PC-9 (cell line): Measurements from ENCODE around the gene DOCK9. TPM values are rescaled to one million over a fixed set of nuclear protein-coding genes. Genes with fewer than 3 reads are reported as not detected.
A peak's percentile ranks its signal among the peaks of the same experiment; 100 is the strongest.

Experiments used
- BruUV-seq: library from RNA; stranded (reverse); fragments of 400-500 nt; replicated peaks from 2 replicates; lab custom pipeline; 2021; lab: Mats Ljungman, UMichigan
- CTCF ChIA-PET: fragments of 300-600 bp; sonication (Branson Sonifier 250); formaldehyde crosslinking; loops from one replicate; lab custom pipeline; 2022; ENCODE audit warnings: antibody characterized with exemption; lab: Charles Lee
- POLR2A ChIA-PET: fragments of 300-600 bp; sonication (Branson Sonifier 250); formaldehyde crosslinking; loops from one replicate; lab custom pipeline; 2022; ENCODE audit warnings: antibody characterized with exemption; ENCODE audit not compliant: unreplicated experiment; lab: Charles Lee
- DNase-seq, 2 experiments: peaks; one replicate each; pipeline versions ENCODE4 v3.0.0 to v3.0.0-alpha.2; 2015 to 2022; ENCODE audit warnings: mixed read lengths in 1 of 2
- H2AFZ ChIP-seq: fragments of 200-600 bp; sonication (generic); 2 replicates; pipeline ENCODE4 v1.8.1; 2017; ENCODE audit warnings: antibody characterized with exemption
- H3F3A ChIP-seq: fragments of 200-600 bp; sonication (generic); 2 replicates; pipeline ENCODE4 v1.8.1; 2017; ENCODE audit warnings: antibody characterized with exemption, mild to moderate bottlenecking, low read depth; ENCODE audit not compliant: insufficient read depth
- H3K27ac ChIP-seq: fragments of 200-600 bp; sonication (generic); 2 replicates; pipeline ENCODE4 v1.6.1; 2016; ENCODE audit warnings: mixed run types
- H3K27me3 ChIP-seq: fragments of 200-600 bp; sonication (generic); 2 replicates; pipeline ENCODE4 v1.6.1; 2016; ENCODE audit warnings: low read depth, mixed run types; ENCODE audit not compliant: insufficient read depth
- H3K36me3 ChIP-seq: fragments of 200-600 bp; sonication (generic); 2 replicates; pipeline ENCODE4 v1.6.1; 2016; ENCODE audit warnings: low read depth, mixed run types
- H3K4me1 ChIP-seq: fragments of 200-600 bp; sonication (generic); replicated peaks from 2 replicates; pipeline ENCODE4 v1.6.1; 2016; ENCODE audit warnings: mixed run types; ENCODE audit not compliant: insufficient read depth
- H3K4me2 ChIP-seq: fragments of 200-600 bp; sonication (generic); 2 replicates; pipeline ENCODE4 v1.6.1; 2017; ENCODE audit warnings: mixed run types
- H3K4me3 ChIP-seq: fragments of 200-600 bp; sonication (generic); 2 replicates; pipeline ENCODE4 v1.6.1; 2016; ENCODE audit warnings: mixed run types
- H3K79me2 ChIP-seq: fragments of 200-600 bp; sonication (generic); 2 replicates; pipeline ENCODE4 v1.6.1; 2017; ENCODE audit warnings: low read depth, mixed run types
- H3K9me2 ChIP-seq: fragments of 200-600 bp; sonication (generic); 2 replicates; pipeline ENCODE4 v1.8.1; 2017; ENCODE audit warnings: mild to moderate bottlenecking; ENCODE audit not compliant: insufficient read depth
- H3K9me3 ChIP-seq: fragments of 200-600 bp; sonication (generic); 2 replicates; pipeline ENCODE4 v1.8.1; 2016; ENCODE audit warnings: low read depth; ENCODE audit not compliant: insufficient read depth
- H4K20me1 ChIP-seq: fragments of 200-600 bp; sonication (generic); 2 replicates; pipeline ENCODE4 v1.8.1; 2017; ENCODE audit not compliant: insufficient read depth
- EZH2 ChIP-seq: fragments of 200-600 bp; sonication (generic); IDR thresholded peaks from 2 replicates; pipeline ENCODE4 v1.8.0; 2017; ENCODE audit warnings: antibody characterized with exemption, low read depth
- intact Hi-C: fragments of 100-400 bp; cut with micrococcal nuclease; formaldehyde crosslinking; loops from one replicate; pipeline ENCODE4 v1.10.0; 2022; ENCODE audit not compliant: unreplicated experiment
- total RNA-seq: library from RNA; stranded (reverse); gene quantifications from 2 replicates; pipeline ENCODE4 v1.2.3, GENCODE V29; 2021
- TF ChIP-seq, protein P1 (sequence below): fragments of 200-600 bp; sonication (generic); conservative IDR thresholded peaks from 2 replicates; pipeline ENCODE4 v1.6.1; 2017; ENCODE audit warnings: mixed run types, antibody characterized with exemption, mild to moderate bottlenecking, moderate library complexity

The DOCK9 gene
- total RNA-seq, 1 experiment from 2014 or later: 69.5 TPM

DNA sequence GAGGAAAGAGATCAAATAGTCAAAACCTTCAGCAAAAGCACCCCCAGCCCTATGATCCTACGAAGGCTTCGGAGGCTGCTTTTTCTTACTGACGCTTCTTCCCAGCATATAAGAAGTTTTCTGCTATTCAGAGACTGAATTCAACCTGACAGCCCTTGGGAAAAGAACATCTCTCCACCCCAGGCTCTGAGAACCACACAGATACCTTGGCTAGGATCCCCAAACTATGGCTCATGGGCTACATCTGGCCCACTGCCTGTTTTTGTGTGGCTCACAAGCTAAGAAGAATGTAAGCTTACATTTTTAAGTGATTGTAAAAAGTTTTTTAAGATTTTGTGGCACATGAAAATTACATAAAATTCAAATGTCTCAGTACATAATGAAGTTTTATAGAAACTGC lies 228.4 kb downstream of the DOCK9 start:
- CTCF ChIA-PET: no interaction called here
- POLR2A ChIA-PET: no interaction called here
- intact Hi-C loops: no loop called here

GRCh38 chr13:98746968-98747367 lies 230.9 kb downstream of the DOCK9 start:
- H3K27me3 ChIP-seq: no peaks in the 10 kb centered on the region
- H4K20me1 ChIP-seq: no peaks in the 10 kb centered on the region
- DNase-seq: peak; percentile 57 to 96
- H3K9me3 ChIP-seq: no peaks in the 10 kb centered on the region
- ChIA-PET CTCF (interaction anchor here (1.1 kb wide), 1 partner anchor 74 kb away, joined by 3 read pairs; no protein-coding TSS in a partner anchor), POLR2A (no interaction called here)
- BruUV-seq: no TSS peak
- peaks cover 32% of the 10 kb centered on the region for H3K4me1 ChIP-seq
- H3K4me2 ChIP-seq: peak overlapping the region; percentile 54
- no peak overlapping the region for H2AFZ ChIP-seq
- H3K27ac ChIP-seq: peak overlapping the region; percentile 69
- no peaks in the 10 kb centered on the region for H3K9me2 ChIP-seq
- TF ChIP-seq, protein P1, sequence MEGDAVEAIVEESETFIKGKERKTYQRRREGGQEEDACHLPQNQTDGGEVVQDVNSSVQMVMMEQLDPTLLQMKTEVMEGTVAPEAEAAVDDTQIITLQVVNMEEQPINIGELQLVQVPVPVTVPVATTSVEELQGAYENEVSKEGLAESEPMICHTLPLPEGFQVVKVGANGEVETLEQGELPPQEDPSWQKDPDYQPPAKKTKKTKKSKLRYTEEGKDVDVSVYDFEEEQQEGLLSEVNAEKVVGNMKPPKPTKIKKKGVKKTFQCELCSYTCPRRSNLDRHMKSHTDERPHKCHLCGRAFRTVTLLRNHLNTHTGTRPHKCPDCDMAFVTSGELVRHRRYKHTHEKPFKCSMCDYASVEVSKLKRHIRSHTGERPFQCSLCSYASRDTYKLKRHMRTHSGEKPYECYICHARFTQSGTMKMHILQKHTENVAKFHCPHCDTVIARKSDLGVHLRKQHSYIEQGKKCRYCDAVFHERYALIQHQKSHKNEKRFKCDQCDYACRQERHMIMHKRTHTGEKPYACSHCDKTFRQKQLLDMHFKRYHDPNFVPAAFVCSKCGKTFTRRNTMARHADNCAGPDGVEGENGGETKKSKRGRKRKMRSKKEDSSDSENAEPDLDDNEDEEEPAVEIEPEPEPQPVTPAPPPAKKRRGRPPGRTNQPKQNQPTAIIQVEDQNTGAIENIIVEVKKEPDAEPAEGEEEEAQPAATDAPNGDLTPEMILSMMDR: no peak
- TF ChIP-seq EZH2: no peak
- intact Hi-C loops: no loop called here
- no peak overlapping the region for H3K4me3 ChIP-seq
- H3F3A ChIP-seq: peaks cover 21% of the 10 kb centered on the region
- no peaks in the 10 kb centered on the region for H3K79me2 ChIP-seq
- H3K36me3 ChIP-seq: no peaks in the 10 kb centered on the region

More for the DNA sequence above, 228.4 kb downstream of the DOCK9 start:
- H3K36me3 ChIP-seq: no peaks in the 10 kb centered on the region
- H4K20me1 ChIP-seq: no peaks in the 10 kb centered on the region
- H3K27ac ChIP-seq: no peak overlapping the region
- no TSS peak for BruUV-seq
- peaks cover 25% of the 10 kb centered on the region for H3F3A ChIP-seq
- H3K9me3 ChIP-seq: no peaks in the 10 kb centered on the region; the same call in none of the 2 replicates
- H3K4me2 ChIP-seq: no peak overlapping the region
- peaks cover 32% of the 10 kb centered on the region for H3K4me1 ChIP-seq
- no peak overlapping the region for H3K4me3 ChIP-seq
- H2AFZ ChIP-seq: no peak overlapping the region
- DNase-seq: no peak
- no peaks in the 10 kb centered on the region for H3K79me2 ChIP-seq
- TF ChIP-seq EZH2: no peak
- TF ChIP-seq, protein P1: no peak
- no peaks in the 10 kb centered on the region for H3K27me3 ChIP-seq
- no peaks in the 10 kb centered on the region for H3K9me2 ChIP-seq

Other genes with a start within 250 kb of the DOCK9 start
- gene SLC15A1, start 225.4 kb downstream of the DOCK9 start, total RNA-seq: 0.55 and 0.65 TPM in 2 replicates
- 80.3 and 82.2 TPM in 2 replicates for gene UBAC2, start 222.8 kb upstream of the DOCK9 start, total RNA-seq